Endothelial cell of umbilical vein (primary cell): Measurements from ENCODE around the gene CRLF1. TPM values are rescaled to one million over a fixed set of nuclear protein-coding genes. Genes with fewer than 3 reads are reported as not detected.

Experiments used
- BruUV-seq: library from RNA; stranded (reverse); fragments of 400-500 nt; replicated peaks from 2 replicates; lab custom pipeline; 2021; lab: Mats Ljungman, UMichigan
- CTCF ChIA-PET: fragments of 300-600, 350-600 bp; sonication (Branson Sonifier 250); formaldehyde crosslinking; loops from one replicate; lab custom pipeline; 2021; ENCODE audit warnings: antibody characterized with exemption, inconsistent platforms; lab: Charles Lee
- POLR2A ChIA-PET: fragments of 300-600, 350-600 bp; sonication (Branson Sonifier 250); formaldehyde crosslinking; loops from one replicate; lab custom pipeline; 2021; ENCODE audit warnings: antibody characterized with exemption, inconsistent platforms; lab: Charles Lee
- DNase-seq: peaks from one replicate; pipeline ENCODE4 v3.0.0-alpha.2; 2011; ENCODE audit warnings: low read depth, low spot score
- FAIRE-seq: peaks from 2 replicates; lab custom pipeline; 2011; peaks lifted over from hg19 to GRCh38; lab: Jason Lieb, UNC
- H2AFZ ChIP-seq: 2 replicates; pipeline ENCODE4 v1.6.0; 2012; ENCODE audit warnings: low read depth, low read length, control low read depth, inconsistent platforms
- H3K27ac ChIP-seq: 2 replicates; pipeline ENCODE4 v1.5.1; 2011; ENCODE audit warnings: low read depth, mild to moderate bottlenecking, control low read depth, low read length, moderate library complexity; ENCODE audit not compliant: insufficient read depth
- H3K27me3 ChIP-seq, 2 experiments: 2 replicates each; pipeline versions ENCODE4 v1.6.0 to v1.6.1; 2011; ENCODE audit warnings: low read length in 2 of 2, mixed read lengths in 1 of 2; ENCODE audit not compliant: control insufficient read depth in 2 of 2, insufficient read depth in 2 of 2
- H3K36me3 ChIP-seq, 2 experiments: 2 replicates in 1 of 2; 3 replicates in 1 of 2; pipeline ENCODE4 v1.5.1; 2011; ENCODE audit warnings: low read length in 2 of 2, mild to moderate bottlenecking in 1 of 2, moderate library complexity in 1 of 2; ENCODE audit not compliant: control insufficient read depth in 2 of 2, insufficient read depth in 2 of 2; ENCODE audit errors: extremely low read depth in 1 of 2
- H3K4me1 ChIP-seq: 3 replicates; pipeline ENCODE4 v1.5.1; 2011; ENCODE audit warnings: mild to moderate bottlenecking, low read length; ENCODE audit not compliant: control insufficient read depth, insufficient read depth; ENCODE audit errors: extremely low read depth
- H3K4me2 ChIP-seq: 2 replicates; pipeline ENCODE4 v1.6.1; 2011; ENCODE audit warnings: low read length, control low read depth, mixed read lengths; ENCODE audit not compliant: insufficient read depth
- H3K4me3 ChIP-seq, 3 experiments: fragments of 200-600 bp in 1 of 3; sonication (generic), shearing (Covaris generic) in 1 of 3; replicated peaks in 1 of 3; 2 replicates each; pipeline ENCODE4 v1.5.1; 2011 to 2016; ENCODE audit warnings: control low read depth in 3 of 3, low read length in 3 of 3, mild to moderate bottlenecking in 2 of 3, inconsistent platforms in 1 of 3, low read depth in 1 of 3, moderate library complexity in 1 of 3; ENCODE audit not compliant: insufficient read depth in 1 of 3
- H3K79me2 ChIP-seq: 2 replicates; pipeline ENCODE4 v1.6.0; 2012; ENCODE audit warnings: low read length, inconsistent platforms; ENCODE audit not compliant: control insufficient read depth, insufficient read depth
- H3K9ac ChIP-seq: replicated peaks from 2 replicates; pipeline ENCODE3; 2011; ENCODE audit warnings: low read length, control low read depth; ENCODE audit not compliant: insufficient read depth; ENCODE audit errors: extremely low read depth
- H3K9me1 ChIP-seq: replicated peaks from 3 replicates; pipeline ENCODE4 v1.6.0; 2011; ENCODE audit warnings: mild to moderate bottlenecking, low read length; ENCODE audit not compliant: control insufficient read depth, insufficient read depth; ENCODE audit errors: extremely low read depth
- H3K9me3 ChIP-seq: replicated peaks from 2 replicates; pipeline ENCODE4 v1.5.1; 2012; ENCODE audit warnings: low read length, inconsistent platforms; ENCODE audit not compliant: control insufficient read depth, insufficient read depth
- H4K20me1 ChIP-seq: replicated peaks from 2 replicates; pipeline ENCODE3; 2011; ENCODE audit warnings: mild to moderate bottlenecking, low read length; ENCODE audit not compliant: control insufficient read depth, insufficient read depth; ENCODE audit errors: extremely low read depth
- CTCF ChIP-seq, 2 donors: IDR thresholded peaks; 1 replicate in 1 of 2; 2 replicates in 1 of 2; pipeline ENCODE4 v1.5.1; 2011; ENCODE audit warnings: low read length in 2 of 2, mild to moderate bottlenecking in 2 of 2, moderate library complexity in 2 of 2, control low read depth in 1 of 2, inconsistent platforms in 1 of 2, low read depth in 1 of 2; ENCODE audit not compliant: insufficient read depth in 1 of 2; ENCODE audit errors: extremely low read depth in 1 of 2
- EZH2 ChIP-seq: IDR thresholded peaks from 2 replicates; pipeline ENCODE4 v1.6.1; 2012; ENCODE audit warnings: borderline replicate concordance, low read depth, mild to moderate bottlenecking, moderate library complexity, low read length, inconsistent platforms; ENCODE audit not compliant: severe bottlenecking
- GATA2 ChIP-seq: IDR thresholded peaks from 2 replicates; pipeline ENCODE4 v1.7.0; 2011; ENCODE audit warnings: low read depth, mild to moderate bottlenecking, moderate library complexity, mixed read lengths, low read length; ENCODE audit not compliant: insufficient read length, insufficient read depth
- JUN ChIP-seq: IDR thresholded peaks from 2 replicates; pipeline ENCODE4 v1.6.1; 2011; ENCODE audit warnings: borderline replicate concordance, low read depth; ENCODE audit not compliant: insufficient read length, insufficient read depth
- MAX ChIP-seq: IDR thresholded peaks from 2 replicates; pipeline ENCODE4 v1.6.1; 2011; ENCODE audit not compliant: insufficient read depth, insufficient read length
- MYC ChIP-seq: IDR thresholded peaks from one replicate; pipeline ENCODE4 v1.6.1; 2011; ENCODE audit warnings: mild to moderate bottlenecking, low read depth, low read length
- POLR2AphosphoS5 ChIP-seq: IDR thresholded peaks from 2 replicates; pipeline ENCODE4 v1.6.1; 2012; ENCODE audit warnings: low read depth, mild to moderate bottlenecking, control low read depth, low read length, moderate library complexity; ENCODE audit not compliant: insufficient read depth
- dilution Hi-C: fragments of 300-500 bp; cut with MboI; formaldehyde crosslinking; loops from one replicate; pipeline ENCODE4 v1.15.0; 2019; ENCODE audit warnings: low sequenced_read_pairs; ENCODE audit not compliant: extremely low pct_ligation_motif_present
- intact Hi-C: fragments of 100-400 bp; cut with micrococcal nuclease; formaldehyde crosslinking; loops from one replicate; pipeline ENCODE4 v1.10.0; 2022
- polyA plus RNA-seq, 4 experiments: library from polyadenylated mRNA; depleted of rRNA in 3 of 4; stranded (reverse) in 3 of 4; unstranded in 1 of 4; fragments of >200 nt; gene quantifications; 2 replicates each; pipeline versions ENCODE4 v1.2.1 to v1.2.3, GENCODE V29; 2011 to 2012; ENCODE audit warnings: missing spikeins in 1 of 4
- total RNA-seq: library from RNA; stranded (reverse); gene quantifications from 2 replicates; pipeline ENCODE4 v1.2.3, GENCODE V29; 2021

The CRLF1 gene
- total and polyA plus RNA-seq, 2 donors (not counting 3 experiments of a cell fraction or from before 2014, with no cell fraction given): 0.18 TPM; not detected in 1

GRCh38 chr19:18612772-18613588 is 6.4 kb upstream of the CRLF1 start, which contains the start of gene TMEM59L:
Gene TMEM59L, plus strand, starts transcription at chr19:18612870. Its CDS starts 89 bp downstream, at chr19:18612959.
- TF ChIP-seq MYC (no peak), GATA2 (no peak), CTCF (IDR thresholded peaks at IDR 0.05; ENCODE audit: extremely low read depth in 1 of 2, insufficient read depth in 1 of 2, low read depth in 1 of 2, low read length in 2 of 2) (no peak), MAX (no peak), JUN (no peak), EZH2 (peak; percentile 82), POLR2AphosphoS5 (no peak)
- dilution Hi-C loops: no loop called here
- FAIRE-seq: no peak
- Histone ChIP-seq H3K27me3 (peaks cover 57 to 64% of the 10 kb centered on the region in 2 experiments), H2AFZ (peak within 1 kb of the TSS; percentile 26), H4K20me1 (no peaks in the 10 kb centered on the region), H3K4me1 (peaks cover 16% of the 10 kb centered on the region), H3K36me3 (no peaks in the 10 kb centered on the region), H3K9ac (no peak within 1 kb of the TSS), H3K27ac (no peak within 1 kb of the TSS), H3K4me3 (peak within 1 kb of the TSS in 1 of 3 experiments; percentile 28), H3K79me2 (no peaks in the 10 kb centered on the region), H3K9me3 (no peaks in the 10 kb centered on the region), H3K9me1 (no peaks in the 10 kb centered on the region), H3K4me2 (no peak within 1 kb of the TSS)
- POLR2A ChIA-PET: no interaction called here
- intact Hi-C loops: no loop called here
- no peak for DNase-seq
- no TSS peak for BruUV-seq
- CTCF ChIA-PET: interaction anchor here (1.4 to 1.7 kb wide), 3 partner anchors 19 to 234 kb away, joined by 4 to 7 read pairs (median 4); partner anchors contain the start of gene REX1BD
